ENCODE data around the gene NRIP2. TPM values are rescaled to one million over a fixed set of nuclear protein-coding genes. Genes with fewer than 3 reads are reported as not detected.
A peak's percentile ranks its signal among the peaks of the same experiment; 100 is the strongest.

NRIP2 gene
- total RNA-seq, 2 donors from 2014 or later, result 3.6 to 3.7 TPM

GRCh38 chr12:2854669-2855453 is 20.0 kb upstream of the NRIP2 start:
- intact Hi-C loops (cut with DNase I), result loop anchor here in 1 of 2 donors (10.0 kb wide), 1 partner anchor 180 kb away; no protein-coding TSS in a partner anchor
- DNase-seq (ENCODE audit: low spot score), result peak; percentile 71

- peak; percentile 93 for DNase-seq (ENCODE audit: low spot score)
- intact Hi-C loops (cut with DNase I), result loop anchor here in 1 of 2 donors (10.0 kb wide), 1 partner anchor 181 kb away; no protein-coding TSS in a partner anchor
Observed at GRCh38 chr12:2853626-2854025, 18.8 kb upstream of the NRIP2 start.

- peak; percentile 11 for DNase-seq (ENCODE audit: low spot score)
- intact Hi-C loops (cut with DNase I), result loop anchor here in 1 of 2 donors (10.0 kb wide), 1 partner anchor 183 kb away; no protein-coding TSS in a partner anchor
Observed at GRCh38 chr12:2851931-2852330, 17.1 kb upstream of the NRIP2 start.

GRCh38 chr12:2845280-2845679 is 10.4 kb upstream of the NRIP2 start:
- DNase-seq (ENCODE audit: low spot score), result peak; percentile 80
- intact Hi-C loops (cut with DNase I), result no loop called here

- intact Hi-C loops (cut with DNase I), result no loop called here
- DNase-seq (ENCODE audit: low spot score), result peak; percentile 60
Observed at GRCh38 chr12:2844786-2845185, 10.0 kb upstream of the NRIP2 start.

GRCh38 chr12:2842948-2843347 is 8.1 kb upstream of the NRIP2 start:
- no peak for DNase-seq (ENCODE audit: low spot score)
- intact Hi-C loops (cut with DNase I), result no loop called here

GRCh38 chr12:2841056-2841650 is 6.3 kb upstream of the NRIP2 start:
- no peak for DNase-seq (ENCODE audit: low spot score)
- intact Hi-C loops (cut with DNase I), result no loop called here

GRCh38 chr12:2836574-2836973 is 1.7 kb upstream of the NRIP2 start:
- intact Hi-C loops (cut with DNase I), result no loop called here
- DNase-seq (ENCODE audit: low spot score), result no peak

GRCh38 chr12:2835691-2836403 is 1.0 kb upstream of the NRIP2 start:
- DNase-seq (ENCODE audit: low spot score), result no peak
- intact Hi-C loops (cut with DNase I), result no loop called here

- intact Hi-C loops (cut with DNase I), result no loop called here
- no peak for DNase-seq (ENCODE audit: low spot score)
Observed at GRCh38 chr12:2833810-2834209, 1.0 kb downstream of the NRIP2 start.

GRCh38 chr12:2833327-2833726 is 1.5 kb downstream of the NRIP2 start:
- intact Hi-C loops (cut with DNase I), result no loop called here
- DNase-seq (ENCODE audit: low spot score), result no peak

GRCh38 chr12:2832550-2833127 is 2.2 kb downstream of the NRIP2 start:
- intact Hi-C loops (cut with DNase I), result no loop called here
- DNase-seq (ENCODE audit: low spot score), result no peak

GRCh38 chr12:2829275-2829674 is 5.6 kb downstream of the NRIP2 start:
- no peak for DNase-seq (ENCODE audit: low spot score)
- intact Hi-C loops (cut with DNase I), result no loop called here

- intact Hi-C loops (cut with DNase I), result no loop called here
- DNase-seq (ENCODE audit: low spot score), result no peak
Observed at GRCh38 chr12:2826721-2827515, 7.9 kb downstream of the NRIP2 start.

GRCh38 chr12:2826036-2826435 is 8.8 kb downstream of the NRIP2 start:
- DNase-seq (ENCODE audit: low spot score), result no peak
- intact Hi-C loops (cut with DNase I), result no loop called here

- DNase-seq (ENCODE audit: low spot score), result no peak
- intact Hi-C loops (cut with DNase I), result no loop called here
Observed at GRCh38 chr12:2825132-2825531, 9.7 kb downstream of the NRIP2 start.

GRCh38 chr12:2824541-2824940 is 10.3 kb downstream of the NRIP2 start:
- intact Hi-C loops (cut with DNase I), result no loop called here
- DNase-seq (ENCODE audit: low spot score), result no peak

GRCh38 chr12:2823483-2823882 is 11.4 kb downstream of the NRIP2 start:
- intact Hi-C loops (cut with DNase I), result loop anchor here in 1 of 2 donors (2.0 kb wide), 1 partner anchor 41 kb away; no protein-coding TSS in a partner anchor

GRCh38 chr12:2820432-2820831 is 14.4 kb downstream of the NRIP2 start:
- no peak for DNase-seq (ENCODE audit: low spot score)
- intact Hi-C loops (cut with DNase I), result no loop called here

More at GRCh38 chr12:2823483-2823882, 11.4 kb downstream of the NRIP2 start:
- no peak for DNase-seq (ENCODE audit: low spot score)

Measured in posterior vena cava (tissue), 2 donors.